Body of pancreas (tissue), 4 donors: ENCODE data around the gene SZRD1.

Experiments
- POLR2A ChIP-seq, 3 donors: fragments of 450-650 bp; IDR thresholded peaks; one replicate each; pipeline ENCODE4 v1.6.1; 2016; ENCODE audit warnings: antibody characterized with exemption in 3 of 3, mild to moderate bottlenecking in 2 of 3
- TF ChIP-seq, protein P1 (sequence below), 7 experiments: fragments of 450-650 bp in 4 of 7; fragments of 200-600 bp in 3 of 7; sonication (generic) in 3 of 7; IDR thresholded peaks; one replicate each; pipeline ENCODE4 v1.5.1; 2016 to 2019; ENCODE audit warnings: antibody characterized with exemption in 7 of 7

- TF ChIP-seq, protein P1, sequence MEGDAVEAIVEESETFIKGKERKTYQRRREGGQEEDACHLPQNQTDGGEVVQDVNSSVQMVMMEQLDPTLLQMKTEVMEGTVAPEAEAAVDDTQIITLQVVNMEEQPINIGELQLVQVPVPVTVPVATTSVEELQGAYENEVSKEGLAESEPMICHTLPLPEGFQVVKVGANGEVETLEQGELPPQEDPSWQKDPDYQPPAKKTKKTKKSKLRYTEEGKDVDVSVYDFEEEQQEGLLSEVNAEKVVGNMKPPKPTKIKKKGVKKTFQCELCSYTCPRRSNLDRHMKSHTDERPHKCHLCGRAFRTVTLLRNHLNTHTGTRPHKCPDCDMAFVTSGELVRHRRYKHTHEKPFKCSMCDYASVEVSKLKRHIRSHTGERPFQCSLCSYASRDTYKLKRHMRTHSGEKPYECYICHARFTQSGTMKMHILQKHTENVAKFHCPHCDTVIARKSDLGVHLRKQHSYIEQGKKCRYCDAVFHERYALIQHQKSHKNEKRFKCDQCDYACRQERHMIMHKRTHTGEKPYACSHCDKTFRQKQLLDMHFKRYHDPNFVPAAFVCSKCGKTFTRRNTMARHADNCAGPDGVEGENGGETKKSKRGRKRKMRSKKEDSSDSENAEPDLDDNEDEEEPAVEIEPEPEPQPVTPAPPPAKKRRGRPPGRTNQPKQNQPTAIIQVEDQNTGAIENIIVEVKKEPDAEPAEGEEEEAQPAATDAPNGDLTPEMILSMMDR (IDR thresholded peaks at IDR 0.05) = no peak
- no peak for TF ChIP-seq POLR2A (IDR thresholded peaks at IDR 0.05)
Measured at GRCh38 chr1:16380868-16381267, 13.8 kb downstream of the SZRD1 start.
